Esophagus (tissue), 2 donors: Measurements from ENCODE around the gene RNF135. TPM values are rescaled to one million over a fixed set of nuclear protein-coding genes. Genes with fewer than 3 reads are reported as not detected.
"Not testable (repeated sequence)": the region's sequence is repeated elsewhere in the genome, so short reads cannot be mapped to it uniquely, and the experiment has no call there.

ENCODE experiments used
- H3K27ac ChIP-seq, 2 donors: one replicate each; pipeline ENCODE4 v1.5.1; 2013; ENCODE audit warnings: low read depth in 2 of 2, mild to moderate bottlenecking in 2 of 2, inconsistent platforms in 1 of 2, low read length in 1 of 2, moderate library complexity in 1 of 2
- H3K27me3 ChIP-seq, 2 donors: one replicate each; pipeline ENCODE4 v1.6.1; 2013; ENCODE audit warnings: low read length in 2 of 2, control low read depth in 1 of 2, mild to moderate bottlenecking in 1 of 2; ENCODE audit not compliant: insufficient read depth in 2 of 2, control insufficient read depth in 1 of 2
- H3K36me3 ChIP-seq, 2 donors: one replicate each; pipeline ENCODE4 v1.6.1; 2013; ENCODE audit warnings: low read length in 1 of 2; ENCODE audit not compliant: control insufficient read depth in 2 of 2, insufficient read depth in 2 of 2
- H3K4me1 ChIP-seq, 2 donors: one replicate each; pipeline ENCODE4 v1.6.1; 2013; ENCODE audit warnings: low read length in 1 of 2; ENCODE audit not compliant: control insufficient read depth in 2 of 2, insufficient read depth in 2 of 2
- H3K4me3 ChIP-seq, 2 donors: one replicate each; pipeline ENCODE4 v1.5.1; 2013; ENCODE audit warnings: low read length in 2 of 2, mild to moderate bottlenecking in 2 of 2, low read depth in 1 of 2, moderate library complexity in 1 of 2
- H3K9me3 ChIP-seq, 2 donors: one replicate each; pipeline ENCODE4 v1.6.1; 2013; ENCODE audit warnings: mild to moderate bottlenecking in 2 of 2, low read depth in 1 of 2, low read length in 1 of 2, moderate library complexity in 1 of 2; ENCODE audit not compliant: control insufficient read depth in 2 of 2, insufficient read depth in 1 of 2
- WGBS, 2 donors: extraction: QIAGEN DNeasy Blood & Tissue Kit; methylation state at CpG; one replicate each; pipeline ENCODE4 v1.1.7; 2013; 5-methylcytosine and 5-hydroxymethylcytosine counted together
- polyA plus RNA-seq, 2 donors: library from polyadenylated mRNA; stranded (reverse); fragments of 200-250 nt; gene quantifications; one replicate each; pipeline ENCODE4 v1.2.3, GENCODE V29; 2013
- donor health status: healthy with polysubstance abuse.
- donor health status: Bipolar disorder and iron deficiency.

Gene RNF135
- polyA plus RNA-seq, 2 donors: 14.9 to 17.9 TPM

GRCh38 chr17:31010014-31010413, 39.2 kb downstream of the RNF135 start:
- not testable (repeated sequence) for H3K9me3 ChIP-seq, H3K27me3 ChIP-seq, H3K4me1 ChIP-seq, H3K27ac ChIP-seq, H3K4me3 ChIP-seq, H3K36me3 ChIP-seq
- 54 to 82% methylated on average over 3 of the region's 3 CpGs for WGBS, 2 donors

- 89 to 98% methylated on average over 3 of the region's 3 CpGs for WGBS, 2 donors
These were observed 43.0 kb downstream of the RNF135 start for GRCh38 chr17:31013844-31014243.

GRCh38 chr17:31015639-31016038, 44.8 kb downstream of the RNF135 start:
- WGBS, 2 donors: 77 to 87% methylated on average over 5 of the region's 5 CpGs
- no peaks in the 10 kb centered on the region for H3K27me3 ChIP-seq
- H3K27ac ChIP-seq: no peak overlapping the region
- H3K4me1 ChIP-seq: no peaks in the 10 kb centered on the region
- no peak overlapping the region for H3K4me3 ChIP-seq
- H3K36me3 ChIP-seq: no peaks in the 10 kb centered on the region
- H3K9me3 ChIP-seq: no peaks in the 10 kb centered on the region

More at GRCh38 chr17:31013844-31014243, 43.0 kb downstream of the RNF135 start:
- H3K9me3 ChIP-seq: no peaks in the 10 kb centered on the region
- H3K36me3 ChIP-seq: no peaks in the 10 kb centered on the region
- no peaks in the 10 kb centered on the region for H3K27me3 ChIP-seq
- H3K27ac ChIP-seq: no peak overlapping the region
- H3K4me3 ChIP-seq: no peak overlapping the region
- H3K4me1 ChIP-seq: no peaks in the 10 kb centered on the region

- H3K36me3 ChIP-seq: no peaks in the 10 kb centered on the region
- H3K4me3 ChIP-seq: no peak overlapping the region
- no peaks in the 10 kb centered on the region for H3K4me1 ChIP-seq
- H3K9me3 ChIP-seq: no peaks in the 10 kb centered on the region
- no peak overlapping the region for H3K27ac ChIP-seq
- WGBS, 2 donors: 95 to 99% methylated on average over 2 of the region's 2 CpGs
- H3K27me3 ChIP-seq: no peaks in the 10 kb centered on the region
These were observed 48.2 kb downstream of the RNF135 start for GRCh38 chr17:31019004-31019403.

DNA sequence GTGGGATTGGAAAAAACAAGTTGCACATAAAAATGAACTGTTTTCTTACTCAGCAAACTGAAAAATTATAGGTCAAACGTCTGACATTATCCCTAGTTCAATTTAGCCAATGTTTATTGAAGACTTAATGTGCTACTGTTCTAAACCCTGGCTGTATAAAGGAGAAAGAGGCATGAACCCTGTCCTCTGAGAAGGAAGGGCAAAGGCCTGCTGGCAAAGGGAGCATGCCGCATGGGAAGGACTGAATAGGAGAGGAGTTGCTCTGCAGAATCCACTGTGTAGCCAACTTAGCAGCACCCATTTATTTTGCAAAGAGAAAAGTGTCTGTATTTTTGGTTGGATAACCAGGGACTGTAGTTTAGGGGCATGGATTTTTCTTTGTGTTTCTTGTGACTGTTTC, 52.3 kb downstream of the RNF135 start:
- H3K9me3 ChIP-seq, H3K27ac ChIP-seq, H3K36me3 ChIP-seq, H3K4me3 ChIP-seq, H3K27me3 ChIP-seq, H3K4me1 ChIP-seq: not testable (repeated sequence)
- WGBS, 2 donors: 28 to 33% methylated on average over 1 of the region's 2 CpGs

DNA sequence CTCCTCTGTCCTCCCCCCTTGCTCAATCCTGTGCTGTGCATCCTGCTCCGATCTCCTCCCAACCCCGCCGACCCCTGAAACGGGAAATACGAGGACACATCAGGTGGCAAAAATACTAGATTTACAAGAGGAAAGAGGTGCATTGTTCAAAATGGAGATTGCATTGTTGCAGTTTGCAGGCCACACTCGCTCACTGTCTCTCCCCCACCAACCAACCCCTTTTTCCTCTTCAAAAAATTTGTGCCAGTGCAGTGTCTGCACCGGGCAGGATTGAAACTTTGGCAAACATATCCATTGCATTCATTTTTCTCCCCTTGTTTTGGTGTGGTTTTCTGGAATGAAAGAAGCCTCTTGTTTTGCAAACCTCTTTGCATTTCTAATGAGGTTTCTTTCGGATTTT, 61.0 kb downstream of the RNF135 start:
- H3K36me3 ChIP-seq: no peaks in the 10 kb centered on the region
- H3K27ac ChIP-seq: no peak overlapping the region
- no peaks in the 10 kb centered on the region for H3K4me1 ChIP-seq
- no peak overlapping the region for H3K4me3 ChIP-seq
- no peaks in the 10 kb centered on the region for H3K9me3 ChIP-seq
- H3K27me3 ChIP-seq: no peaks in the 10 kb centered on the region
- 85 to 86% methylated on average over 8 of the region's 8 CpGs for WGBS, 2 donors

- not testable (repeated sequence) for H3K4me3 ChIP-seq, H3K27ac ChIP-seq, H3K27me3 ChIP-seq, H3K9me3 ChIP-seq, H3K36me3 ChIP-seq, H3K4me1 ChIP-seq
- 87 to 93% methylated on average over 5 of the region's 5 CpGs for WGBS, 2 donors
These were observed 64.8 kb downstream of the RNF135 start for GRCh38 chr17:31035611-31036010.

- not testable (repeated sequence) for H3K9me3 ChIP-seq
- WGBS, 2 donors: 96 to 97% methylated on average over 7 of the region's 7 CpGs
These were observed 70.0 kb downstream of the RNF135 start for GRCh38 chr17:31040837-31041236.

GRCh38 chr17:31042378-31042777, 71.5 kb downstream of the RNF135 start:
- not testable (repeated sequence) for H3K4me3 ChIP-seq, H3K27ac ChIP-seq, H3K36me3 ChIP-seq, H3K9me3 ChIP-seq, H3K27me3 ChIP-seq, H3K4me1 ChIP-seq
- WGBS, 2 donors: 91 to 92% methylated on average over 6 of the region's 6 CpGs

More at GRCh38 chr17:31040837-31041236, 70.0 kb downstream of the RNF135 start:
- H3K4me1 ChIP-seq, H3K36me3 ChIP-seq, H3K4me3 ChIP-seq, H3K27ac ChIP-seq, H3K27me3 ChIP-seq: not testable (repeated sequence)

DNA sequence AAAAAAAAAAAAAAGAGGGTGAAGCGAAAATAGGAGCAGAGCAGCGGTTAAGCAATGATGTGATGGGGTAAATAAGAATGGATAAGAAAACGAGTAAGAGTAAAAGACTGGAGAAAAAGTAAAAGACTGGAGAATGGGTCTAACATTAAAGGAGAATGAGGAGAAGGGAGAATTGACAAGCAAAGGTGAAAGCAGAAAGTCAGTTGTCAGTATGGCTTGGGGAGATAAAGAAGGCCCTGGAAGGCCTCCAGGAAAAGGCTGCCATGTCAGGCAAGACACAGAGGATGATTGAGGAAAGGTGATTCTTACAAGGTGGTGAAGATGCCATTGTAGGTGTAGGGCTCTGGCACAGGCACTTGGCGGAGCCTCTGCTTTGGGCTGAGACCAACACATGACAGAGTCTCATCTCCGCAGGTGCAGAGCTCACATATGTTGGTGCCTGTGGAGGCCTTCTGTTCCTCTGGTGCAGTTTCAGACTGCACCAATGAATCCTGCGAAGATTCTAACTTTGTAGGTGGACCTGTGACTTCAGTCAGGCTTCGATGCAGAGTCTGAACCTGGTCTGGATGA, 76.1 kb downstream of the RNF135 start:
- not testable (repeated sequence) for H3K27ac ChIP-seq, H3K36me3 ChIP-seq, H3K9me3 ChIP-seq, H3K27me3 ChIP-seq, H3K4me3 ChIP-seq, H3K4me1 ChIP-seq
- 87 to 98% methylated on average over 3 to 7 of the region's 7 CpGs for WGBS, 2 donors
